WTC11 (cell line): ENCODE measurements around the gene SAYSD1. TPM values are rescaled to one million over a fixed set of nuclear protein-coding genes. Genes with fewer than 3 reads are reported as not detected.

Source experiments
- total RNA-seq: library from RNA; stranded (reverse); gene quantifications from 3 replicates; pipeline ENCODE4 v1.2.3, GENCODE V29; 2021

The SAYSD1 gene
- total RNA-seq, 1 experiment from 2014 or later, result 7.4 TPM

Other genes with a start within 250 kb of the SAYSD1 start
- 1.8 to 2.2 TPM (median 2.1 TPM) in 3 replicates for gene GLP1R, start 66.4 kb downstream of the SAYSD1 start, total RNA-seq
- gene KCNK5, start 114.3 kb upstream of the SAYSD1 start, total RNA-seq, result 31.7 to 41.8 TPM (median 34.3 TPM) in 3 replicates
- gene KCNK17, start 199.2 kb upstream of the SAYSD1 start, total RNA-seq, result 2.1 to 2.9 TPM (median 2.7 TPM) in 3 replicates
- gene KCNK16, start 207.5 kb upstream of the SAYSD1 start, total RNA-seq, result not detected in 3 replicates